GM19023 (cell line): Measurements from ENCODE around the gene LAMB4.

Experiments used
- ATAC-seq: cut with Tn5 transposase; IDR thresholded peaks from one replicate; pipeline ENCODE4 v1.9.1; 2021; ENCODE audit warnings: mild to moderate bottlenecking, moderate library complexity; ENCODE audit not compliant: unreplicated experiment

LAMB4 gene, protein sequence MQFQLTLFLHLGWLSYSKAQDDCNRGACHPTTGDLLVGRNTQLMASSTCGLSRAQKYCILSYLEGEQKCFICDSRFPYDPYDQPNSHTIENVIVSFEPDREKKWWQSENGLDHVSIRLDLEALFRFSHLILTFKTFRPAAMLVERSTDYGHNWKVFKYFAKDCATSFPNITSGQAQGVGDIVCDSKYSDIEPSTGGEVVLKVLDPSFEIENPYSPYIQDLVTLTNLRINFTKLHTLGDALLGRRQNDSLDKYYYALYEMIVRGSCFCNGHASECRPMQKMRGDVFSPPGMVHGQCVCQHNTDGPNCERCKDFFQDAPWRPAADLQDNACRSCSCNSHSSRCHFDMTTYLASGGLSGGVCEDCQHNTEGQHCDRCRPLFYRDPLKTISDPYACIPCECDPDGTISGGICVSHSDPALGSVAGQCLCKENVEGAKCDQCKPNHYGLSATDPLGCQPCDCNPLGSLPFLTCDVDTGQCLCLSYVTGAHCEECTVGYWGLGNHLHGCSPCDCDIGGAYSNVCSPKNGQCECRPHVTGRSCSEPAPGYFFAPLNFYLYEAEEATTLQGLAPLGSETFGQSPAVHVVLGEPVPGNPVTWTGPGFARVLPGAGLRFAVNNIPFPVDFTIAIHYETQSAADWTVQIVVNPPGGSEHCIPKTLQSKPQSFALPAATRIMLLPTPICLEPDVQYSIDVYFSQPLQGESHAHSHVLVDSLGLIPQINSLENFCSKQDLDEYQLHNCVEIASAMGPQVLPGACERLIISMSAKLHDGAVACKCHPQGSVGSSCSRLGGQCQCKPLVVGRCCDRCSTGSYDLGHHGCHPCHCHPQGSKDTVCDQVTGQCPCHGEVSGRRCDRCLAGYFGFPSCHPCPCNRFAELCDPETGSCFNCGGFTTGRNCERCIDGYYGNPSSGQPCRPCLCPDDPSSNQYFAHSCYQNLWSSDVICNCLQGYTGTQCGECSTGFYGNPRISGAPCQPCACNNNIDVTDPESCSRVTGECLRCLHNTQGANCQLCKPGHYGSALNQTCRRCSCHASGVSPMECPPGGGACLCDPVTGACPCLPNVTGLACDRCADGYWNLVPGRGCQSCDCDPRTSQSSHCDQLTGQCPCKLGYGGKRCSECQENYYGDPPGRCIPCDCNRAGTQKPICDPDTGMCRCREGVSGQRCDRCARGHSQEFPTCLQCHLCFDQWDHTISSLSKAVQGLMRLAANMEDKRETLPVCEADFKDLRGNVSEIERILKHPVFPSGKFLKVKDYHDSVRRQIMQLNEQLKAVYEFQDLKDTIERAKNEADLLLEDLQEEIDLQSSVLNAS (N-terminal part only)

DNA sequence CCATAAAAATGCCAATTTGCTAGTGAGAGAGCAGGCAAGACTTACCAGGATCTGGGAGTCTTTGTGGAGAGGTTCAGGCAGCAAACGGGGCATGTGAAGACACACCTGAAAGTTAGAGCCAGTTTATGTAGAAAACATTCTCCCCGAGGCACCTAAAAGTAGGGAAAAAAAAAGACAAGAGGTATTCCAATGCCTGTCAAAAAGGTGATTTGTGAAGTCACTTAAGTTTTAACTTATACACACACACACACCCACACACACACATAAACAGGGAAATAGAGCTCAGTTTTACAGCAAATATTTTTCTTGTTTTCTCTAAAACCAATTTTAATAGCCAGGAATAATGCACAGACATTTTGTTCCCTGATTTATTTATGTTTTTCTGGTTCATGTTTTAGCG is at the start of gene LAMB4:
Gene LAMB4, minus strand, starts transcription at position 101 of the 400 bp plus-strand sequence. CDS start 7,197 bp downstream, outside the sequence.
- ATAC-seq = no peak

DNA sequence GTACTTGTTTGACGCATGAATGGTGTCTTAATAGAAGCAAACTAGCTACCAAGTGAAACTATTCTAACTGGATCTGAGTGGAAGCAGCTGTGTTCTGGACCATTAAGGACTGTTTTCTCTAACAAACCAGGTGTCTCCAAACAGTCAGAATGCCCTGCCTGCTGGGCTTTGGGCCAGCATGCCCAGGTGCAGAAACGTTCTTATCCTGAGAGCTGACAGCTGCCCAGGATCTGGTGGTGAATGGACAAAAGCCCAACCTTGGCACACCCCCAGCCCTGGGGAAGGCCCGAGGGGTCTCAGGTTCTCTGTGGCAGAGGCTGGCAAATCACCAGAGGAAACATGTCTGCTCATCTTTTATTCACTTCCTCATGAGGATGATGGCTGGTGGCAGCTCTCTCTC is 48.2 kb upstream of the LAMB4 start:
- ATAC-seq = no peak

DNA sequence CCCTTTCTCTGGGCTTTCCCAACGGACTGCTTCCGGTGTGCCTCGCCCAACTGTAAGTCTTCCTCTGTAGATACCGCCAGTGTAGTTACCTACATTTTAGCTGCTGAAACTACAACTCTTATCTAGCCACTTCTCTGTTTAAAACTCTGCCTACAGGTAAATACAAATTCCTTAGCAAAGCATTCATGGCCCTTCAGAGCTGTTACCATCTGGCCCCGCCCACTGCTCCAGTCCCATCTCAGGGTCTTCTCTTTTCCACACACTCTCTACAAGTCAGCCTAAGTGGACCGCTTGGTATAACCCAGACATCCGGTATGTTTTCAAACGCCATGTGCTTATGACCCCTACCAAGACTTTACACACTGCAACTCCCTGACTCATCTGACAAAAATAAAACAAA is 41.0 kb upstream of the LAMB4 start:
- no peak for ATAC-seq

DNA sequence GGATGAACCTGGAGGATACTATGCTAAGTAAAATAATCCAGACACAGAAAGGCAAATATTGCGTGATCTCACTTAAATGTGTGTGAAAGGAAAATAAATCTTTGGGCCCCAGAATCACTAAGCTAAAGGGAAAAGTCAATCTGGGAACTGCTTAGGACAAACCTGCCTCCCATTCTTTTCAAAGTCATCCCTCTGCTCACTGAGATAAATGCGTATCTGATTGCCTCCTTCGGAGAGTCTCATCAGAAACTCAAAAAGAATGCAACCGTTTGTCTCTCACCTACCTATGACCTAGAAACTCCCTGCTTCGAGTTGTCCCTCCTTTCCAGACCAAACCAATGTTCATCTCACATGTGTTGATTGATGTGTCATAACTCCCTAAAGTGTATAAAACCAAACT is 40.1 kb upstream of the LAMB4 start:
- no peak for ATAC-seq

DNA sequence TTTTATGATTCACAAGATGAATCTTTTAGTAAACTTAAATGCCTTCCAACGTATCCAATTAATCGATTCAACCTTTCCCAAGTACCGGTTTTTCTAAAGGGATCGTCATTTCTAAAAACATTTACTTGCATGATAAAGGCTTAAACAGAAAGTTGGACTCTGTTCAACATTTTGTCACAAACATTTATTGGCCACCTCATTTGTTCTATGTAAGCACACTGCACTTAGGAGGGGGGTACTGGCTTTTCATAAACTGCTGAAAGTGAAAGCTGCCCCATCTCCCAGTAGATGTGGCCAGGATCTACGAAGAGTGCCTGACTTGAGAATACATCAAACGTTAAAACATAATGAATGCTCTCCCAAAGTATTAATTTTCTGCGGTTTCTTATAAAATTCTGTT is 37.3 kb upstream of the LAMB4 start:
- no peak for ATAC-seq

DNA sequence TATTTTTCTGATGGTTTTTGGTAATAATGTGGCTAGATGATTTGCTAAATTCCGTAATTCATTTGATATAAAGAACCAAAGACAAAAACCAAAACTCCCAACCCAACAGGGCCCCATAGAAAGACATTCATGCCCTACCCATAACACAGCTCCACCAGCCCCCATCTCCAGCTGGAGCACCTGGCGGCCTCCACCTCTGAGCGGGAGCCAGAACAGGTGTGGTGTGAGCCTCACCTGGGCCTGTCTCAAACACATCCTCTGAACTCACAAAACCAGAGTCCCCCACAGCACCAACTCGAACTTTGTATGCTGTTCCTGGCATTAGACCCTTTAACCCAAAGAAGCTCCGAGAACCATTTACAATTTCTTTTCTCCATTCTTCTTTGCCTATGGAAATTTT is 36.5 kb upstream of the LAMB4 start:
- ATAC-seq = no peak

DNA sequence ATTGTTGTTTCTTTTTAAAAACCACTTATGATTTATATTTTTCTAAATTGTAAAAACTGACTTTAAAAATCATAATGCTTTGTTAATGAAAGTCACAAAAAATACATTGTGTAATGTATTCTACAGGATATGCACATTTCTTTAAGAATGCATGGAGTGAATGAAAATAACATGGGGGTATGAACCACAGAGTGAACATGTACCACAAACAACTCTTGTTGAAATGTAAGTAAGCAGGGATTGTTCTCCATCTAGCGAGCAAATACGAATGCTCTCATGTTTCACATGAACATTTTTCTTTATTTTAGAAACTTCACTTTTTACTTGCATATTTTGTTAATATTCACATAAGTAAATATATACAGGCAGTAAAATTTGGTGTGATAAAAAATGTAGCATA is 35.6 kb upstream of the LAMB4 start:
- no peak for ATAC-seq

DNA sequence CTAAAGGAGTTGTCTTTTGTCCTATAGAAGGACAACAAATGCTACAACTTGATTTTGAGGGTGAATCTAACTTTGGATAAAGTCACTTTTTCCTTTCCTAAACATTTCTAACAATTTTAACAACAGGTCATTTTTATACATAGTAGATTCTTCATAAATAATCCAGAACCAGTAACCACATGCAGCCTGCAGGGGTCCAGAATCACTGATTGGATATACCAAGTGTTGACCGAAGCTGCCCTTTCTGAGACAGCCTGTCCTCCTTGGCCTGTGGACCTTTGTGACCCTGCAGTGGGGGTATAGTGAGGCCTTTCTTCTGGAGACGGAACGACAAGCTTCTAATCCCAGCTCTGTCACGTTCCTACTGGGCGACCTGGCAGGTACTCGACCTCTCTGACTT is 34.8 kb upstream of the LAMB4 start:
- no peak for ATAC-seq

DNA sequence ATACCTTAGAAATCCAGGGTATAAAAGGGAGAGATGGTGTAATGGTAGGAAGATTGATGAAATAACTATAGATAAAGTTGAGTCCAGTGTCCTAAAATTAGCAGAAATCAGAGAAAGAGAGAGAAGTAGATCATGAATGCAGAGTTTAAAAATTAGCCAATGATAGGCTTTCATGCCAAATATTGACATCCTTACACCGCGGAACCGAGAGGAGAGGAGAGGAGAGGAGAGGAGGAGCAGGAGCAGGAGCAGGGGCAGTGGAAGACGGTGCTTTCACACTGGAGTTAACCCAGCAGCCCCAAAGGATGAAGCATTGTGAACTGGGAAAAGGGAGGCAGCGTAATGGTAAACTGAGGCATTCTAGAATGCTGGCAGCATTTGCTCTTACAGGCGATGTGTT is 34.2 kb upstream of the LAMB4 start:
- no peak for ATAC-seq

DNA sequence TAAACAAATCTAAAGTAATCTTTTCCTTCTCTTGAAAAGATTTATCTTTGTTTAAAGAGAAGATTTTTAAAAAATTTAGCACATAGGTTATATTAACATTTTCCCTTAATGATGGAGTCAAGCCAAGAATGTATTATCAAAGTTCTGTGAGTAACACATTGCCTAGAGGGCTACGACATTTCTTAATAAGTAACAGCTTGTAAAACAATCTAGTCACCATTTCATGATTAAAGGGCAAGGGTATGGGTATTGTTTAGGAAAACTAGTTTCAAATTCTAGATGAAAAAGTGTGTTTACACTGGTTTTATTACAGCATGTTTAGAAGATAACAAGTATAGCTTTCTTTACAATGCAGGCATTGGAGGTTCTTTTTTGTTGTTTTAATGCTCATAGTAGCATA is 28.6 kb upstream of the LAMB4 start:
- no peak for ATAC-seq

DNA sequence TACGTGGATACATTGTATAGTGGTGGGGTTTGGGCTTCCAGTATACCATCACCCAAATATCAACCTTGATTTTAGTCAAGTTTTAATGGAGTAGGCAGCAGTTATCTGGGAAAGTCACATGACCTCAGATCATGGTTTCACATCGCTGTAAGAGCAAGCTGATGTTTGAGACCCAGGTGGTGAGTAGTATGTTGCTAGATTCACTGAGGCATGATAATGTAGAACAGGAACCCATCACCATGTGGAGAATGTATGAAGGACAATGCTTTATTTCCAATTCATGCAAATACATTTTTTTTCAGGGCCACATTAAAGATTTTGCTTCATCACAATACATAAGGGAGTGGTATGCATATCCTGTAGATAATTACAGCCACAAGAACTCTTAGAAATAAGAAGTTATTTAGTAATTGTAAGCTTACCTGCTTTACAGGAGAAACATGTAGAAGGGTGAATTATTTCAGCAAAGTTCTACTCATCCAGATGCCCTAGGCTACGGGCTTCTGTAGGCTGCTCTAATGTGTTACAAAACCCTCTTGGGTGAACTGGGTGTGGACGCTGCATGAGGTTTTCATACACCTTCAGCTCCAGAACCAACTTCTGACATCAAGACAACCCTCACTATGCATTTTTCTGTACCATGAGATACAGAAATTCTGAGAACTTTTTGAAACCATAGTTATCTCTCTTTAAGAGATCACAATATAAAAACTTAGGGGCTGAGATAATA is 27.6 kb upstream of the LAMB4 start:
- ATAC-seq = no peak

DNA sequence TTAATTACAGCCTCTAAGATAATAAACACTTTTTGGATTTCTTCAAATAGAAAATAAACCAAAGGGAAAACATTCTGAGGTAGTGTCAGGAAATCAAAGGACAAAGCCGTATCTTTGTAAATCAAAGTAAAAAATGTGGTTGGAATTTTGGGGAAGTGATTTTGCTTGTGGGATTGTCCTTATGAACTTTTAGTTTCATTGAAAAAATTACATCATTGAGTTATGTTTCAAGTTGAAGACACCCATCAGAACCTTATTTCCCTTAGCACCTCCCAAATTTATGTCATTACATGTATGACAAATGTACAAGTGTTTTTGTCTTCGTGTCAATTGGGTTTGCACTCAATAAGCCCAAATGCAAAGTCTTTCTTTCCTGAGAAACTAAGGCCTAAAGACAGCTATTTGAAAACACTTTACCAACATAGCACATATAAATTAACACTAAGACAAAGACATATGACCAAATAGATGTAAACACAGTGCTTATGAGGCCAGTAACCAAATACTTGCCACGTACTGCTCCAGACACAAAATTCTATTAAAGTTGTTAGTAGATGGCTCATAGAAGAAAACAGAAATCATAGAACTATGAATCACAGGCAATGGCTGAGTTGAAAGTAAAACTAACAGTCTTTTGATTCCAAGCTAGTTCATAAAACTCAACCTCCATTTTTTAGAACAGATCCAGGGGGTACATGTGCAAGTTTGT is 26.9 kb upstream of the LAMB4 start:
- ATAC-seq = no peak

DNA sequence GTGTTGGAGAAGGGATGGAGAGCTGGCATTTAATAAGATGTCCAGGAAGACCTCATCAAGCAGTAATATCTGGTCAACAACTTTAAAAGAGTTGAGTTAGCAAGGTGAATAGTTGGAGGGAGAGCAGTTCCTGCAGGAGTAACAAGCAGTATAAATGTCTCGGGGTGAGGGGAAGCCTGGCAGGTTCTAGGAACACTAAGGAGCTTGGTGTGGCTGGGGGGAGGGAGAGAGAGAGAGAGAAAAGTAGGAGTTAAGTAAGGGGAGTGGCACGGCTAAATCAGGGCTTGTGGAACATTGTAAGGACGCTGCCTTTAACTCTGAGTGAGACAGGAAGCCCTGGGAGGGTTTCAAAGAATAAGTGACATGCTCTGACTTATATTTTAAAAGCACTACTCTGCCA is 22.0 kb upstream of the LAMB4 start:
- no peak for ATAC-seq

DNA sequence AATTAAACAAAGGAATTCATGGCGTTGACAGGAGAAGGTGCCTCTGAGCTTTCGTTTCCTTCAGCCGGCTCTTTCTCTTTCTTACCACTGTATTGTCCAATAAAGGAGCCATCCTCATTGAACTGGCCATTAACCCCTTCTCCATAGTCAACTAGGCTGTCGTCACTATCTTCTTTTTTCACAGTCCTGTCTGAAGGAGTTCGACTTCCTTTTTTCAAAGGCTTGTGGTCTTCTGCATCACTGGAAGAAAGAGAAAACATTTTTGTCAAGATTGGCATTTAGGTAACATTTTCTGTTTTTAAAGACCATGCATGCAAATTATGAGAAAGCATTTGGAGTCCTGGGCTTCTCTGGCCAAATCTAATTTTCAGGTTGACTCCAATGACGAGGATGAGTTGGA is 19.7 kb upstream of the LAMB4 start:
- no peak for ATAC-seq

DNA sequence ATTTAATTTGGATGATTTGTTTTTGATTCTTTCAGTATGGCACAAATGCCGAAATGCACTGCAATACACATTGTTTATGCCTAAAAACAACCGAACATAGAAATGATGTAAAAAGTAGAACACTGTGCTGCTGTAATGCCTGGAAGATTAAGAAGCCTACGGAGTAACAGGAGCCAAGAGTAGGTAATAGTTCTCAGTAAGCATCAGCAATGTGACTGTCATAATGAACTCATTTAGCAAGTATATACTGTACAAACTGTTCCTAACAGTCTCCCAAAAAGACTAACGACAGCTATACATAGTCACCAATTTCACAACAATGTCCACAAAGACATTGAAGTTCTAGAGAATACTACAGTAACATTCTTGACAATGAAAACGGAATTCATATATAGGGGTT is 19.0 kb upstream of the LAMB4 start:
- ATAC-seq = no peak

DNA sequence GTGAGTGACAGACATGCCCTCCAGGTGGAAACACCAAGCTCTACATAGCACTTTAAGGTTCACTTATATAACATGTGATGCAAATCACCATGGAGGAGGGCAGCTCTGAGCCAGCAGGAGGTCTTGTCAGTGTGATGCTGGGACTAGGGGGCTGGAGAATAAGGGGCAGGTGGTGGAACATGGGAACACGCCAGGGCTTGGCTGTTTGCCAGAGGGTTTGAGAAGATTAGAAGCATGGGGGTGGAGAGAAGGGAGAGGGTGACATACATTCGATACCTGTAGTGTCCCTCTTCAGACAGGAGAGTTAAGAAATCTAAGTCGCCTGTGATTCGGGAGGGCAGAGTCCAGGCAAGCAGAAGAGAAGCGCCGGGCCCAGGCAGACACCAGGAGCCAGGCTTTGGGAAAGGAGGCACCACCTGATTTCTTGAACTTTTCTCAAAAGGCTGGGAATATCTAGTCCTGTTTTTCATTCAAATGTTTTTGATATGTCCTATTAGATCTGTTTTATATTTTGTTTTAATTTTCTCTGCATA is 16.9 kb upstream of the LAMB4 start:
- no peak for ATAC-seq

DNA sequence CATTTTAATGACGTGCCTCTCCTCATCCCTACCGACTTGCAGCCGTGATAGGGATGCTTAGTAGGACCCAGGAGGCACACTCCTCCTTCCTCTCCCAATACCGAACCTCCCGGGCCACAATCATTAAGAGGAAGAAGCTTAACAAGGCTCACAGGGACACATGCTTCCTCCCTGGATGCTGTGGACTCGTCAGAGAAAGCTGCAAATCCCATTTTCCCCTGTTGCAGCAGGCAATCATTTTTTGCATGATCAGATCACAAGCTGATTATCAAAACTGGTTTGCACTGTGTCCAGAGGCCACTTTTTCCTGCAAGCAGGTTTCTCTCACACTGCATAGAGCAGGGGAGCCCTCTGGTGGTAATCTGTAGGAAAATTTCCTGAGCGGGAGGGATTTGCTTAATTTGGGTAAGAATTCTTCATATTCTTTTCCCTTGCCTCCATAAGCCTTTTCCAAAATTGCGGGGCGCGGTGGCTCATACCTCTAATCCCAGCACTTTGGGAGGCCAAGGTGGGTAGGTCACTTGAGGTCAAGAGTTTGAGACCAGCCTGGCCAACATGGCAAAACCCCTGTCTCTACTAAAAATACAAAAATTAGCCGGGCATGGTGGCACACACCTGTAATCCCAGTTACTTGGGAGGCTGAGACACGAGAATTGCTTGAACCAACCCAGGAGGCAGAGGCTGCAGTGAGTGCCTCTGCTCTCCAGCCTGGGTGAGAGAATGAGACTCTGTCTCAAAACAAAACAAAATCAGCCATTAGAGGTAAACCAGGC is 16.1 kb upstream of the LAMB4 start:
- no peak for ATAC-seq

DNA sequence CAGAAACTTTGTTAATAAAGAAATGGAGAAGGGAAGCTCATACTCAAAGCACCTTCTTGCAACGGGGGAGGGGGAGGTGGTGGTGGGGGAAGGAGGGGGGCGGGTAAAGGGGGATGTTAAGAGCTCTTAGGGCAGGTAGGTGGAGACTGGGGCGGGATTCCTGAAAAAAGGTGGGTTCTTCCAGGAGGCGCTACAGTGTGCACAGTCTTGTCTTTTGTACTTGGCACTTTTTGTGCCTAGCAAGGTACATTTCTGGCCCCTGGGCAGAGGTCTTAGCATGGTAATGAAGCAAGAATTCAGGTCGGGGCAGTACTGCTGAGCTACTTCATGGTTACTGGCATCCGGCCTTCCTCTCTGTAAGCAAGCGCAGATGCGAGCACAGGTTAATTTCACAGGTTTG is 15.2 kb upstream of the LAMB4 start:
- ATAC-seq = no peak

DNA sequence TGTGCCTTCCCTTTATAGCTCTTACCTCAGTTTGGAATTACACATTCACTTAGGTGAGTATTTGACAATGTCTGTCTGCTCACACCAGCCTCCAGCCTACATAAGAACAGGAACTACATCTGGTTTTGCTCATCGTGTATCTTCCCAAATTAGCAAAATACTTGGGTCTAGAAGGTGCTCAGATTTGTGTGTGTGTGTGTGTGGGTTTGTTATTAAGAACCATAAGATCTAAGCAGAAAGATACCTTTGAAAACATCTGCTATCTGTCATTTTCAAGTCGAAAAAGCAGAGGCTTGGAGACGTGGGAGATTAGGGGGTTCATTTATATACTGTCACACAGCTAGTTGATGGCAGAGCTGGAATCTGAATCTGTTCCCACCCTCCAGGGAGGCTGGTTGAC is 14.8 kb upstream of the LAMB4 start:
- ATAC-seq = no peak
